ENCODE results near the gene ATG3. TPM values are rescaled to one million over a fixed set of nuclear protein-coding genes. Genes with fewer than 3 reads are reported as not detected.

Gene ATG3
- total RNA-seq, 4 donors from 2014 or later: 37.0 to 83.7 (median 53.1) TPM

DNA sequence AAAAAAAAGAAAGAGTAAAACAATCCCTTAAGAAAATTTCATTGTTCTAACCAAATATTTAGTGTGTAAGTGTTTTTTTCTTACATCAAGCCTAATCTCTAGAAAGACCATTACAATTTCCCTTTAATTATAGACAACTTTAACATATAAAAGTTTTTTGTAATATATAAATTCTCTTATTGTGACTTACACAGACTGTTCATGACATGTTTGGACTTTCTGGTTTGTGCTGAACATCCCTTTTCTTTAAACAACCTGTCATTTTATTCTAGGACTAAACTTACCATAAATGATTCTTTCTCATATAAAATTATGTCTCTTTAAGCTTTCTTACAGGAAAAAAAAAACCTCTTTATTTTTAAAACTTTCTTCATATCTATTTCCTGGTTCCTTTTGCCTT, 49.4 kb downstream of the ATG3 start:
- no peak for DNase-seq (ENCODE audit: low spot score in 2 of 2)
- Histone ChIP-seq H3K27me3 (no peaks in the 10 kb centered on the region), H3K27ac (no peak overlapping the region), H3K4me3 (no peak overlapping the region), H3K9me3 (no peaks in the 10 kb centered on the region), H3K36me3 (no peaks in the 10 kb centered on the region), H3K4me1 (peaks cover 0 to 11% (median 0%) of the 10 kb centered on the region in 4 donors)
- TF ChIP-seq EP300 (IDR thresholded peaks at IDR 0.05) (no peak), POLR2A (IDR thresholded peaks at IDR 0.05) (no peak)
- TF ChIP-seq, protein P1, sequence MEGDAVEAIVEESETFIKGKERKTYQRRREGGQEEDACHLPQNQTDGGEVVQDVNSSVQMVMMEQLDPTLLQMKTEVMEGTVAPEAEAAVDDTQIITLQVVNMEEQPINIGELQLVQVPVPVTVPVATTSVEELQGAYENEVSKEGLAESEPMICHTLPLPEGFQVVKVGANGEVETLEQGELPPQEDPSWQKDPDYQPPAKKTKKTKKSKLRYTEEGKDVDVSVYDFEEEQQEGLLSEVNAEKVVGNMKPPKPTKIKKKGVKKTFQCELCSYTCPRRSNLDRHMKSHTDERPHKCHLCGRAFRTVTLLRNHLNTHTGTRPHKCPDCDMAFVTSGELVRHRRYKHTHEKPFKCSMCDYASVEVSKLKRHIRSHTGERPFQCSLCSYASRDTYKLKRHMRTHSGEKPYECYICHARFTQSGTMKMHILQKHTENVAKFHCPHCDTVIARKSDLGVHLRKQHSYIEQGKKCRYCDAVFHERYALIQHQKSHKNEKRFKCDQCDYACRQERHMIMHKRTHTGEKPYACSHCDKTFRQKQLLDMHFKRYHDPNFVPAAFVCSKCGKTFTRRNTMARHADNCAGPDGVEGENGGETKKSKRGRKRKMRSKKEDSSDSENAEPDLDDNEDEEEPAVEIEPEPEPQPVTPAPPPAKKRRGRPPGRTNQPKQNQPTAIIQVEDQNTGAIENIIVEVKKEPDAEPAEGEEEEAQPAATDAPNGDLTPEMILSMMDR (IDR thresholded peaks at IDR 0.05): no peak

DNA sequence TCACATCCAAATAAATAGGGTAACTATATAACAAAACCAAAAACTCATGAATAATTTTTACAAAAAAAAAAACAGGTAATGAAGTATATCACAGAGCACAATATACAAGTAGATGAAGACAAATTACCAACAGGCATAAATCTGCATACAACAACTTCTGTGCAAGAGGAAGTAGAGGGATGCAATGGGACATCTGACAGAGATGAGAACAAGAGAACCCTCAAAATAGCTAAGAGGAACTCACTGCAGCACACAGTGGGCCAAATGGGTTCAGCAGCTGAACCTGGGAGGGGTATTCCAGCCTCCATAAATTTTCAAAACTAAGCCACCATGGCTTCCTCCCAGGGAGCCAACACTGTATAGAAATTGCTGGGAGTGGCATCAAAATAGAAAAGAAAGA, 52.9 kb downstream of the ATG3 start:
- Histone ChIP-seq H3K27me3 (no peaks in the 10 kb centered on the region), H3K4me3 (no peak overlapping the region), H3K9me3 (no peaks in the 10 kb centered on the region), H3K27ac (no peak overlapping the region), H3K36me3 (no peaks in the 10 kb centered on the region), H3K4me1 (peaks cover 0 to 11% (median 0%) of the 10 kb centered on the region in 4 donors)
- DNase-seq (ENCODE audit: low spot score in 2 of 2): no peak
- TF ChIP-seq EP300 (IDR thresholded peaks at IDR 0.05) (no peak), POLR2A (IDR thresholded peaks at IDR 0.05) (no peak)
- TF ChIP-seq, protein P1 (IDR thresholded peaks at IDR 0.05): no peak

DNA sequence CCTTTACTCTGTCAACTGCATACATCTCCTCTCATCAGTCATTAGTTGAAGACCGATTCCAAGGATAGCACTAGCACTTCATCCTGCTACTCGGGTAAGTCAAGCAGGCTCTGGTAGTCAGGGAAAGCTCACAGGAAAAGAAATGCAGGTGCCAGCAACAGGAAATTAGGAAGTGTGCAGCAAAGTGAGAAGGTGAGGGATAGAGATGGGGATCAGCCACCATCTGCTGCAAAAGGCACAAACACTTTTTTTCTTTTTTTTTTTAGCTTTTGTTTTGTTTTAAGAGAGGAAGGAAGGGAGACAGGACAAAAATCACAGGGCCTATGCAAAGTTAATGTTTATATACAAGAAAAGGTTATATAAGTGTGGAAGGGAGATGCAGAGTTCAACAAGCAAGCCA, 53.5 kb downstream of the ATG3 start:
- DNase-seq (ENCODE audit: low spot score in 2 of 2): no peak
- 86 to 89% methylated on average over 2 of the region's 2 CpGs for WGBS, 2 donors
- TF ChIP-seq POLR2A (IDR thresholded peaks at IDR 0.05): no peak
- TF ChIP-seq EP300 (IDR thresholded peaks at IDR 0.05): no peak
- TF ChIP-seq, protein P1 (IDR thresholded peaks at IDR 0.05): no peak
- no peaks in the 10 kb centered on the region for H3K27me3 ChIP-seq
- no peak overlapping the region for H3K27ac ChIP-seq
- peaks cover 0 to 11% (median 0%) of the 10 kb centered on the region in 4 donors for H3K4me1 ChIP-seq
- H3K4me3 ChIP-seq: no peak overlapping the region
- no peaks in the 10 kb centered on the region for H3K36me3 ChIP-seq
- H3K9me3 ChIP-seq: no peaks in the 10 kb centered on the region

DNA sequence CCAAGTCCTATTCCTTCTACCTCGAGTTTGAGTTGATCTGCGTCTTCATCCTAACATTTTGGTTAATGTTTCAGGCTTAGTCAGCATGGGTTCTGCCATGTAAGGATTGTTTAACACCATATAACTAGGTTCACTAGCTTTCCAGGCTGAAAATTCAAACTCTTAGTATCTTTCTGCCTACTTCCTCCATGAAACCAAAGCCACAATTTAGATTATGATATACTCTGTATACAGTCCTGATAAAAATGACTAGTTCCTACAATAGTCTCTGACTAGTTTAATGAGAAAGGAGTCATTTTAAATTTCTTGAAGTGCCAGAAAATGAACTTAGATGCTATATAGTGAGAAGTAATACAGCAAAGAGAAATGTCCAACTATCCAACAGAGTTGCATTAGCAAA, 55.9 kb downstream of the ATG3 start:
- no peak overlapping the region for H3K27ac ChIP-seq

DNA sequence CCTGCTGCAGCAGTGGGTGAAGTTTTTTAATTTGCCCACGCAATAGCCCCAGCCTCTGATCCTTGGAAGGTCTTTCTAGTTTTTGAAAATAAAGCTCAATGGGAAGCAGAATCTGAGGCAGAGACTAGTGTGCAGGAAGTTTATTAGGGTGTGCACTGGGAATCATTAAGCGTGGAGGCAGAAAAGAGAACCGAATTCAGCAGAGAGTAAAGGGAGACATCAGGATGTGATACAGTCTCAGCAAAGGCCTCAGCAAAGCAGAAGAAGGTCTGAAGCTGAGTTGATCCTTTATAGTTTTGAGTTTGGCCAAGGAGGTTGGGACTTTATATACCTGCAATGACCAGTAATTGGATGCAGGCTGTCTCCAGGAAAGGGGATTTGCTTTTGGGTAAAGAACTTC, 57.6 kb downstream of the ATG3 start:
- Histone ChIP-seq H3K4me3 (no peak overlapping the region), H3K27me3 (no peaks in the 10 kb centered on the region), H3K27ac (no peak overlapping the region), H3K4me1 (peaks cover 0 to 3% (median 0%) of the 10 kb centered on the region in 4 donors), H3K36me3 (no peaks in the 10 kb centered on the region), H3K9me3 (no peaks in the 10 kb centered on the region)
- WGBS, 2 donors: 69% methylated on average over 3 of the region's 3 CpGs
- TF ChIP-seq EP300 (IDR thresholded peaks at IDR 0.05) (no peak), POLR2A (IDR thresholded peaks at IDR 0.05) (no peak)
- TF ChIP-seq, protein P1 (IDR thresholded peaks at IDR 0.05): no peak
- no peak for DNase-seq (ENCODE audit: low spot score in 2 of 2)

More for the DNA sequence above, 55.9 kb downstream of the ATG3 start:
- Histone ChIP-seq H3K27me3 (no peaks in the 10 kb centered on the region), H3K36me3 (no peaks in the 10 kb centered on the region), H3K4me1 (peaks cover 0 to 11% (median 0%) of the 10 kb centered on the region in 4 donors), H3K9me3 (no peaks in the 10 kb centered on the region), H3K4me3 (no peak overlapping the region)
- WGBS, 2 donors: 32 to 46% methylated on average over 2 of the region's 2 CpGs
- no peak for TF ChIP-seq EP300 (IDR thresholded peaks at IDR 0.05)
- TF ChIP-seq POLR2A (IDR thresholded peaks at IDR 0.05): no peak
- TF ChIP-seq, protein P1 (IDR thresholded peaks at IDR 0.05): no peak
- DNase-seq (ENCODE audit: low spot score in 2 of 2): no peak
